GM19324 (cell line): ENCODE results near the gene ROBO1.
"Not testable (repeated sequence)": the region's sequence is repeated elsewhere in the genome, so short reads cannot be mapped to it uniquely, and the experiment has no call there.

Experiments
- ATAC-seq: cut with Tn5 transposase; IDR thresholded peaks from one replicate; pipeline ENCODE4 v1.9.1; 2021; ENCODE audit warnings: mild to moderate bottlenecking, moderate library complexity; ENCODE audit not compliant: unreplicated experiment, low FRiP score

ROBO1 gene

DNA sequence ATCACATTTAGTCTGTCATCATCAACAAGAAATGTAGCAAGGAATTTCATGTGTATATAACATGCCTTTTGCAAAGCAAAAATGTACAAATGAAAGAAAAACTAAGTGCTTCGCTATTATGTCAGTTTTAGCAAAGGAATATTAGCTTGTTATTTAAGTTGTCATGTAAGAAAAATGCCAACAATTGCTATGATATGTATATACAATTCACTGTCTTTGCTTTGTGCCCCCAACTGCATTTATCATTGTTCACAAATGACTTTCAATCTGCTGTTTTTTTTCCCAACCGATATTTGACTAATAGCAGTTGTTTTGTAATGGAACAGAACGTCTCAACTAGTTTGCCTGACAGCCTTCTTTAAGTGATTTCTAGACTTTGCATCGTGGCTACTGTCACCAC lies 207.1 kb downstream of the ROBO1 start:
- no peak for ATAC-seq

- ATAC-seq, result no peak
Observed at GRCh38 chr3:79558943-79559342, 208.9 kb downstream of the ROBO1 start.

DNA sequence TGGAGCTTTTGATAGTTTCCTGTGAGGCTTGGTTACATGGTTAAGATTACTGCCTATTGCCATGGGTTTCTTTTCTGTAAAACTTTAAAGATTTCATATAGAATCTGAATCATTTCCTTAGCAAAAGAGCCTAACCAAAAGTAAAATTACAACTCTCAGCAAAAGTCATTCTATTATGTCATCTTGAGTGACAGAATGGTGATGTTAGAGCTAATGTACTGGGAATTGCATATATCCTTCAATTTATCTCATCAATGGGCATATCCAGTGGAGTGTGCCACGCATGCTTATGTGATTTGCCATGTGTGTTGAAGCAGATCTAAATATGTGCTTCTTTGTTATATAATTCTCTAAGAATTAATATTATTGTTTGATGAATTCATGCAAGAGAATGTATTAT lies 212.1 kb downstream of the ROBO1 start:
- ATAC-seq, result no peak

GRCh38 chr3:79551997-79552396 lies 215.8 kb downstream of the ROBO1 start:
- ATAC-seq, result no peak

- no peak for ATAC-seq
Observed at GRCh38 chr3:79551321-79551892, 216.4 kb downstream of the ROBO1 start.

GRCh38 chr3:79543218-79543982 lies 224.4 kb downstream of the ROBO1 start:
- no peak for ATAC-seq

GRCh38 chr3:79534727-79535126 lies 233.1 kb downstream of the ROBO1 start:
- ATAC-seq, result no peak

- no peak for ATAC-seq
Observed at GRCh38 chr3:79531566-79532295, 236.1 kb downstream of the ROBO1 start.

GRCh38 chr3:79521221-79521848 lies 246.5 kb downstream of the ROBO1 start:
- ATAC-seq, result no peak

- no peak for ATAC-seq
Observed at GRCh38 chr3:79517766-79518413, 249.9 kb downstream of the ROBO1 start.

GRCh38 chr3:79516795-79517194 lies 251.0 kb downstream of the ROBO1 start:
- no peak for ATAC-seq

GRCh38 chr3:79515072-79515471 lies 252.7 kb downstream of the ROBO1 start:
- no peak for ATAC-seq

GRCh38 chr3:79514069-79514468 lies 253.7 kb downstream of the ROBO1 start:
- no peak for ATAC-seq

GRCh38 chr3:79506751-79507150 lies 261.0 kb downstream of the ROBO1 start:
- no peak for ATAC-seq

DNA sequence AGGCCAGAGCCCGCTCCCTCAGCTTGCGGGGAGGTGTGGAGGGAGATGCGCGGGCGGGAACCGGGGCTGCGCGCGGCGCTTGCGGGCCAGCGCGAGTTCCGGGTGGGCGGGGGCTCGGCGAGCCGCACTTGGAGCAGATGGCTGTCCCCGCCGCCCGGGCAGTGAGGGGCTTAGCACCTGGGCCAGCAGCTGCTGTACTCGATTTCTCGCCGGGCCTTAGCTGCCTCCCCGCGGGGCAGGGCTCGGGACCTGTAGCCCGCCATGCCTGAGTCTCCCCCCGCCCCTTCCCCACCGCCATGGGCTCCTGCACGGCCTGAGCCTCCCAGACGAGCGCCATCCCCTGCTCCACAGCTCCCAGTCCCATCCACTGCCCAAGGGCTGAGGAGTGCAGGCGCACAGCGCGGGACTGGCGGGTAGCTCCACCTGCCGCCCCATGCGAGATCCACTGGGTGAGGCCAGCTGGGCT lies 265.5 kb downstream of the ROBO1 start:
- not testable (repeated sequence) for ATAC-seq

DNA sequence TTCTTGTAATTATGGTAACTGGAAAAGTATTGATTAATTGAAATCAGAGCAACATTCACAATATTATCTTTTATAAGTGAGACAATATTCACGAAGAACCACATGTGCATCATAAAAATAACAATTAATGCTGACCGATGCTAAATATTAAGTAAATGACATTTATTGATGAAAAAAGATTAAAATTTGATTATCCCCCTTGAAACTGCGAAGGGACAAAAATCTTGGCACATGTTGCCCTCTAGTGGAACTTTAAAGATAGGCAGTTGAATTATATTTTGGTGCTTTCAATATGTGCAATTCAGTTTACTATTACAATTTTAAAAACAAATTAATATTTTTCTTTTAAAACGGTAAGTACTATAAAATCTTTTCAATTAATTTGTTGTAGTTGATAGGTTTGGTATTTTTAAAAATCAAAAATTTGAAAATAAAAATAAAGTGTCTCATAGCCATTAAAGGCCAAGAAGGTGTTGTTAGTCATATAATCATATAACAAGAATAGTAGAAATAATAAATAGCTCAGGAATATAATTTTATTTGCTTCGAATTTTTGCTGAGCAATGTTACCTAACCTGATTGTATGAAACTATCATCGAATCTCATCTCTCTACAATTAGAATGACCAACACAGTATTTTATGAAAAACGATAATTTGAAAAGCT lies 270.2 kb downstream of the ROBO1 start:
- no peak for ATAC-seq

- ATAC-seq, result no peak
Observed at GRCh38 chr3:79491029-79491641, 276.7 kb downstream of the ROBO1 start.

- no peak for ATAC-seq
Observed at GRCh38 chr3:79490165-79491028, 277.4 kb downstream of the ROBO1 start.

- no peak for ATAC-seq
Observed at GRCh38 chr3:79488407-79488806, 279.4 kb downstream of the ROBO1 start.
